HG03139 (cell line): ENCODE measurements around the gene GDF7.

Experiments
- ATAC-seq: cut with Tn5 transposase; IDR thresholded peaks from one replicate; pipeline ENCODE4 v1.9.1; 2021; ENCODE audit not compliant: unreplicated experiment

GDF7 gene

DNA sequence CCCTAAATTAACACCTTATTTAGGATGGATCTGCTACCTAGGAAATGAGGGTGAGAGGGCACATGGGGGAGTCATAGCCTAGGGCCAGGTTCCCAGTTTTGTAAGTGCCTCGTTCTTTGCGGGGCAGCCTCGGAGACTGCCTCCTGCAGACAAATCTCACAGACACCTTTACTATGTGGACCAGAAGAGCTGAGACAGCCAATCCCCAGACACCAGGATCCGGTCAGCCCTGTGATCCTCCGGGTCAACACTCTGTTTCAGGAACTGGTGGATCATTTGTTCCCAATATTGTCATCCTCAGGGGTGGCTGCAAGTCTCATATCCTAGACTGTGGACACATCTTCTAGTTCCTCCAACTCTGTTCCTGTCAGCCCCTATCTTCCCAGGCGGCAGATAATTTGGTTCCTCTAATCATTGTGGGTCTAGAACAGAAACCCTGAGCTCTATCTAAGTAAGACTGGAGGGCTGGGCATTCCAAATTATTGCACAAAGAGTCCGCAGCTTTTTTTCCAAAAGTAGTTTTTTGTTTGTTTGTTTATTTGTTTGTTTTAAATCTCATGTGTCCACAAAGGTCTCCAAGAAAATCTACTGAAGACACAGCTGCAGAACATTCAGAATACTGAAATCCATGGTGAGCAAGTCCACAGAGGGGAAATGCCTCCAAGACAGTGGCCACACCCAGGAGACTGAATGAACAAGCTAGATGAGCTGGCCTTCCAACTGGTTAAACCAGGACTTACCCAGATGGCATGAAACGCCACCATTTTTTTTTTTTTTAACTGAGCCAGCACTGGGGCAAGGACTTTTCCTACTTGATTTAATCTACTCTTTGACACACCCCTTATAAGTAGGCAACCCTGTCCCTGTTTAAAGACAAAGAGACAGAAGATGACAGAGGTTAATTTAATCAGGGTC is 6.2 kb upstream of the GDF7 start:
- ATAC-seq: no peak

- ATAC-seq: no peak
These were observed 5.3 kb upstream of the GDF7 start for GRCh38 chr2:20661421-20662307.

GRCh38 chr2:20662308-20662937 is 4.5 kb upstream of the GDF7 start:
- ATAC-seq: no peak

- ATAC-seq: no peak
These were observed 3.5 kb upstream of the GDF7 start for GRCh38 chr2:20663196-20664070.

DNA sequence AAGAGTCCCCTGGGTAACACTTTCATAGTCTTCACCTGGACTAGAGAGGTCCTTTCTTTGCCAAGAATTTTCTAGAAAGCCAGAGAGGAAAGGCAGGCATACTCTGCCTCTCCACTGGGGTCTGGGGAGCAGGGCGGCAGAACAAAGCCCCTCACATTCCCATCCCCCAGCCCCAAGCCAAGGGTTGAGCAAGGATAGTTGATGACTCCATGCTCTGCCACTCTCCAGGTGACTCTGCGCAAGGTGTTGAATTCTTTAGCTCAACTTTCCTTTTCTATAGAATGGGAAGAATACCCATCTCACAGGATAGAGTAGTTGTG is 2.9 kb upstream of the GDF7 start:
- ATAC-seq: no peak

DNA sequence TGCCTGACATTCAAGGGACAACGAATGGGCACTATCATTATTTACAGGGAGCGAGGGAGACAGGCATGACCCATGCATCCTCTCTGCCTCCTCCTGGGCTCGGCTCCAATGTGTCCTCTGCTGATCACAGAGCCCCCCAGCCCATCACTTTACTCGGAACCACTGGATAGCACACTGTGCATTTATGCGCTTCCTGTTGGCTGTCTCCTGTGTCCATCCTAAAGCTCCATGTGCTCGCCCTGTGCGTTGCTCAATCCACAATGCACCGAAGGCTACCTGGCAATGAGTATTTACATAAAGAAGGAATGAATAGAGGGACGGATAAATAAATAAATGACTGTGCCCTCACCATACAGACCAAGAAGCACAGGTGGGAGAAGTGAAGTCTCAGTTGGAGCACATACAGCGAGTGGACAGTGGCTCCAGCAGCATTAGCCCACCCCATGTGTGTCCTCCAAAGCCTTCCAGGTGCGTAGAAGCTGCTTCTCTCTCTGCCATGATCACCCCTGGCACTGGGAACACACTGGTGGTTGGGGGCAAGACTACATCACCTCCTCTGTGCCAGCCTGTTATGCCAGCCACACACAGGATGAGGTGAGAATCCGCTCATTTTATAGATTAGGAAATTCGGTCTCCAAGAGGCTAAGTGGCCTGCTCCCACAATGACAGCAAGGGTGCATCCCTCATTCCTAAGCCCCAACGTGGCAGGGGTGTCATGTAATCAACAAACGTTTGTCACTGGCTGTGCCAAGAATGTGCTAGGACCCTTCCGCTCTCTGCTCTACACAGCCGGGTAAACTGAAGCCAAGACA is 2.3 kb upstream of the GDF7 start:
- no peak for ATAC-seq

- no peak for ATAC-seq
These were observed 1.5 kb upstream of the GDF7 start for GRCh38 chr2:20665243-20666004.

- no peak for ATAC-seq
These were observed 990 bp upstream of the GDF7 start for GRCh38 chr2:20666005-20666303.

DNA sequence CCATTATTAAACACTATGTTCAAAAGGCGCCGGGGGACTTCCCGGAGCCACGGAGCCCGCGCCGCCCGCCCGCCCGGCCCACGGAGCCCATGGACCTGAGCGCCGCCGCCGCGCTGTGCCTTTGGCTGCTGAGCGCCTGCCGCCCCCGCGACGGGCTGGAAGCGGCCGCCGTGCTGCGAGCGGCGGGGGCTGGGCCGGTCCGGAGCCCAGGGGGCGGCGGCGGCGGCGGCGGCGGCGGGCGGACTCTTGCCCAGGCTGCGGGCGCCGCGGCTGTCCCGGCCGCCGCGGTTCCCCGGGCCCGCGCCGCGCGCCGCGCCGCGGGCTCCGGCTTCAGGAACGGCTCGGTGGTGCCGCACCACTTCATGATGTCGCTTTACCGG is 197 bp downstream of the GDF7 start:
- ATAC-seq: no peak

DNA sequence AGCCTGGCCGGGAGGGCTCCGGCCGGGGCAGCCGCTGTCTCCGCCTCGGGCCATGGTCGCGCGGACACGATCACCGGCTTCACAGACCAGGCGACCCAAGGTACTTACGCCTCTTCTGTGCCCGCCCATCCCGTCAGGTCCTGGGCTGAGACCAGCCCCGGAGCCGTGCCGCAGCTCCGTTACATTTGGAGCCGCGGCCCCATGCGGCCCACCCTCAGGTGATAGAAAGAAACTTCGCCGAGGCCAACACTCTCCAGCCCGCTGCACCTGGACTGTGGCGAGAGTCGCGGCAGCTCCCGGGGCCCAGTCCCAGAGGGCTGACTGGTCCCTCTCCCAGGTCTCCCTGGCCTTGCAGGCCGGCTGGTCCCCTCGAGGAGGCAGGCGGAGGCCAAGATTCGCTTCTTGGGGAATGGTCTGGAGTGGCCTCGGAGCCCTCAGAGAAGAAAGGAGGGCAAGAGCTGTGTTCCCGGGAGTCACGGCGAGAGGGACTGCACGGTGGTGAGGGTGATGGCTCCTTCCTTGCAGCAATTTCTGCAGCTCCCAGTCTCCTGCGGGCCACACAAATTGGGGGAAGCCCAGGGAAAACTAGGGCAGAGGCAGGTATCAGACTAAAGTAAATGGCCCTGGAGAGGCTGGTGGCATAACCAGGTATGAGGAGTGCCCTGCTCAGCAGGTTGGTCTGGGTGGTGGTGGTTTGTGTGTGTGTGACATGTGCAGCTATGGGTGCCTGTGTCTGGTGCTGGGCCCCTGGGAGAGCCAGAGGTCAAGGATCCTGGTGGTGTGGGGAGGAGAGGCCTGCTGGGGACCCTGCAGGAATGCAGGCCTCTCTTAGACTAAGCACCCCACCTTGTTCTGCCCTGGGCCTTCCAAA is 822 bp downstream of the GDF7 start:
- ATAC-seq: no peak

DNA sequence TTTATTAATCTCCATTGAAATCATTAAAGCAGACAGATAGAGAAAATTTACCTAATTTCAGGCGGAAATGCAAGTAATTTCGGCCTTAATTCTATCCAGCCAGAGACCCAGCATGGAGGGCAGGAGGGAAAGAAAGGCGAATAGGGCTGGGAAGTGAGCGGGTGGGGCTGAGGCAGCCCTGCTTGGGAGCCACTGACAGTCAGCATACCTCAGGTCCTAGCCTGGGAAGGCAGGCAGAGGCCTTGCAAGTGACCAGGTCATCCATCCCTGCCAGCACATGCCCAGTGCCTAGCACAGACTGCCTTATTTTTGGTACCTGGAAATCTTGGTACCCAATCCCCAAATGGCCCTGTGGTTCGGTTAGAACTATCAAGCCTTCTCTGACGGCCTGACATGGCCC is 1.5 kb downstream of the GDF7 start:
- ATAC-seq: no peak

- ATAC-seq: no peak
These were observed 2.0 kb downstream of the GDF7 start for GRCh38 chr2:20668871-20669475.

DNA sequence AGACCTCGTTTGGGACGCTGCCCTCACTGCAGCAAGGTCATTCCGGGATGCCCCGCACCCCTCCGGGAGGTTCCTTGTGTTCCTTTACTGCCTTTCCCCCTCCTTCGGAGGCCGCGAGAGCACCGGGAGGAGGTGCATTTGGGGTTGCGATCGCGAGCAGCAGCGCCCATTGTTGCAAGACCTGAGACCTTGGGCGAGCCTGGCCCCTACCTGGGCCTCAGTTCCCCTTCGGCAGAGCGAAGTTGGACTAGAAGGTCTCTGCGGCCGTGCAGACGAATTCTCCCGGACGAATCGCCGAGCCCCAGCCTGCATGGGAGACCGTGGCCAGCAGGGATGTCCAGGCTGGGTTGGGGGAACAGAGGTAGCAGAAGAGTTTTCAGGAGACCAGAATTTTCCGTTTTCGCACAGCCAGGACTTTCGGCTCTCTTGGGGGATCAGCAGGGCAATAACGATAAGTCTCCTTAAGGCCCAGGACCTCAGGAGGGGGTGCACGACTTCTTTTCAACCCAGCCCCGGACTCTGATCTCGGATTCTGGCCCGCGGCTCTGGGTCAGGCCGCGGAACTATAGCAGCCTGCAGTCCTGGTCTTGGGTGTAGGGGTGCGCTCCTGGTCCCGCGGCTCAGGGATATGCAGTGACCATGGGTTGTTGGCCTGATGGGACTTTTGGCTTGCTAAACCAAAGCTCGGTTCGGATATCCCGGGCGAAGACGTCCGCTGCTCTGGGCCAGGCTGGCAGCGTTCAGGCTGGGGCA is 2.8 kb downstream of the GDF7 start:
- no peak for ATAC-seq

- ATAC-seq: no peak
These were observed 3.5 kb downstream of the GDF7 start for GRCh38 chr2:20670315-20671035.

DNA sequence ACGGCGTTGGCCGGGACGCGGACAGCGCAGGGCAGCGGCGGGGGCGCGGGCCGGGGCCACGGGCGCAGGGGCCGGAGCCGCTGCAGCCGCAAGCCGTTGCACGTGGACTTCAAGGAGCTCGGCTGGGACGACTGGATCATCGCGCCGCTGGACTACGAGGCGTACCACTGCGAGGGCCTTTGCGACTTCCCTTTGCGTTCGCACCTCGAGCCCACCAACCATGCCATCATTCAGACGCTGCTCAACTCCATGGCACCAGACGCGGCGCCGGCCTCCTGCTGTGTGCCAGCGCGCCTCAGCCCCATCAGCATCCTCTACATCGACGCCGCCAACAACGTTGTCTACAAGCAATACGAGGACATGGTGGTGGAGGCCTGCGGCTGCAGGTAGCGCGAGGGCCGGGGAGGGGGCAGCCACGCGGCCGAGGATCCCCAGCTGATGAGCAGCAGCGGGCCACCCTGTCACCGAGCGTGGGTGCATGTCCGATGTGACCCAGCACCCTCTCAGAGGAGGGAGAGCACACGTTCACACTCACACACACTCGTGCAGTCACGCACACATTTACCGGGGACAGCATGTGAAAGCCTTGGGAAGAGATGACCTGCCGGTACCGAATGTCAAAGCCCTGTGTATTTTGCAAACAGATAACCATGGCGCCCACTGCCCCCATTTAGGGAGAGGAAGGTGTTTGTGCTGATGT is 4.2 kb downstream of the GDF7 start:
- no peak for ATAC-seq

DNA sequence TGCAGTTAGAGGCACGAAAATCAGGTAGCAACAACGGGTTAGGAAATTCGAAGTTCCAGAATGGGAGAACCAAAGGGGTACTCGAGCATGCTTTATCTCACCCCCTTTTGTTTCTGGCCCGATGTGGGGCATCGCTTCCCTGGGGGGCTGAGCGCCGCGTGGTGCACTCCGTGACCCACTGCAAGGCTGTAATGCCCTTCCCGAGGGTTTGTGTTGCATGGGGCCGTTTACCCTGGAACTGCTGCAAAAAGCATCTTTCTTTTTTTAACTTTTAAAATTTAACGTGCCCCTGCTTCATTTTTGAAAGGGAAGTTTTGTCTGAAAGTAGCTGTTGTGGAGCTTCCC is 4.8 kb downstream of the GDF7 start:
- ATAC-seq: no peak
